Heart left ventricle (tissue), 16 donors: ENCODE data around the gene EIF6. TPM values are rescaled to one million over a fixed set of nuclear protein-coding genes. Genes with fewer than 3 reads are reported as not detected.
"Not testable (repeated sequence)": the region's sequence is repeated elsewhere in the genome, so short reads cannot be mapped to it uniquely, and the experiment has no call there.

ENCODE experiments used
- ATAC-seq, 4 donors: fragments of 200-7000 bp; cut with Tn5 transposase; one replicate each; pipeline ENCODE4 v1.9.1; 2020 to 2022; ENCODE audit warnings: moderate library complexity in 4 of 4, mild to moderate bottlenecking in 3 of 4, moderate number of reproducible peaks in 1 of 4
- DNase-seq, 5 donors: peaks; one replicate each; pipeline ENCODE4 v3.0.0-alpha.2; 2020
- H3K27ac ChIP-seq, 12 donors: fragments of 200-600 bp; sonication (generic) in 4 of 12; one replicate each; pipeline versions ENCODE4 v1.5.0 to v1.8.0; 2016 to 2022; ENCODE audit warnings: mild to moderate bottlenecking in 2 of 12
- H3K27me3 ChIP-seq, 9 donors: fragments of 200-600 bp; sonication (generic) in 2 of 9; one replicate each; pipeline versions ENCODE4 v1.5.1 to v1.8.0; 2016 to 2022; ENCODE audit warnings: mild to moderate bottlenecking in 3 of 9
- H3K36me3 ChIP-seq, 9 donors: fragments of 200-600 bp; sonication (generic) in 2 of 9; one replicate each; pipeline versions ENCODE4 v1.5.0 to v1.8.0; 2018 to 2022; ENCODE audit warnings: mild to moderate bottlenecking in 2 of 9
- H3K4me1 ChIP-seq, 12 donors: fragments of 200-600 bp; sonication (generic) in 4 of 12; one replicate each; pipeline versions ENCODE4 v1.5.0 to v1.8.0; 2016 to 2022; ENCODE audit warnings: mild to moderate bottlenecking in 3 of 12
- H3K4me3 ChIP-seq, 12 donors: fragments of 200-600 bp; sonication (generic) in 4 of 12; one replicate each; pipeline versions ENCODE4 v1.5.0 to v1.8.0; 2017 to 2022; ENCODE audit warnings: mild to moderate bottlenecking in 9 of 12, moderate library complexity in 4 of 12
- H3K9me3 ChIP-seq, 12 donors: fragments of 200-600 bp; sonication (generic) in 4 of 12; one replicate each; pipeline versions ENCODE4 v1.5.0 to v1.8.0; 2016 to 2022; ENCODE audit warnings: mild to moderate bottlenecking in 1 of 12
- CTCF ChIP-seq, 12 donors: fragments of 200-600 bp; sonication (generic) in 4 of 12; IDR thresholded peaks; one replicate each; pipeline versions ENCODE4 v1.5.0 to v1.8.0; 2018 to 2022; ENCODE audit warnings: antibody characterized with exemption in 12 of 12, mild to moderate bottlenecking in 5 of 12
- POLR2A ChIP-seq, 2 donors: fragments of 450-650 bp; IDR thresholded peaks; one replicate each; pipeline ENCODE4 v1.6.1; 2017; ENCODE audit warnings: antibody characterized with exemption in 2 of 2, mild to moderate bottlenecking in 2 of 2, moderate library complexity in 2 of 2
- WGBS, 4 donors: extraction: QIAGEN DNeasy Blood & Tissue Kit in 2 of 4; methylation state at CpG; one replicate each; pipeline versions ENCODE4 v1.1.5 to v1.1.7; 2013 to 2018; 5-methylcytosine and 5-hydroxymethylcytosine counted together
- intact Hi-C, 10 donors: fragments of 100-400 bp; cut with DNase I; formaldehyde crosslinking; loops; one replicate each; pipeline versions ENCODE4 v1.11.1 to v1.14.2; 2022
- polyA plus RNA-seq, 2 donors: library from polyadenylated mRNA; stranded (reverse); fragments of 200-250 nt; gene quantifications; one replicate each; pipeline ENCODE4 v1.2.3, GENCODE V29; 2013
- total RNA-seq, 9 donors: library from RNA; depleted of rRNA in 2 of 9; stranded (reverse); fragments of >200 nt in 2 of 9; fragmentation: NEBNext Ultra II Directional in 3 of 9; extraction: Animal tissue kit (Norgen Biotek cat#: 25700) in 3 of 9; gene quantifications; one replicate each; pipeline versions ENCODE4 v1.1.0 to v1.2.4, GENCODE V29; 2016 to 2023
- donor health status: ischemic (EF 13 %, LVEDD 7.1; RV severe dilation, severe dysfunction).
- donor health status: healthy with polysubstance abuse.
- donor health status: DM: no; HTN: yes; CAD: no.
- donor health status: DM: no; HTN: no; CAD: no.
- donor health status: ischemic (EF 25% LVEDD 6.9; RV normal size, moderate dysfunction).
- donor health status: ischemic (EF 25% LVEDD 5.7; RV mildly dilated, moderate dysfunction).
- donor health status: healthy.
- donor health status: DM: yes; HTN: yes; CAD: no.
- donor health status: ischemic (EF 35%, LVEDD 5.7; RV mildly dilated, moderate dysfunction).
- donor health status: nonischemic (EF 11% LVEDD 7.7; RV severe dilation, severe dysfunction).
- donor health status: DM: yes; HTN: yes; CAD: no.
- donor health status: PGD.
- donor health status: ischemic (EF 29% LVEDD 5.4; RV normal size, mild dysfunction).
- donor health status: nonischemic (EF 23%, LVEDD 6.1; RV moderate dilation, normal function).

Gene EIF6
- total and polyA plus RNA-seq, 11 donors, result 27.5 to 150 (median 42.1) TPM

- intact Hi-C loops, result loop anchor here in 5 of 10 donors (5.0 to 10.0 kb wide), 3 partner anchors 117 to 170 kb away; partner anchors contain the start of genes EDEM2 (in 4 of the 5) and TRPC4AP (in 1 of the 5)
- Histone ChIP-seq H3K27ac (no peak overlapping the region), H3K9me3 (no peaks in the 10 kb centered on the region), H3K4me1 (peaks cover 0 to 16% (median 7%) of the 10 kb centered on the region in 12 donors), H3K4me3 (no peak overlapping the region), H3K36me3 (peaks cover 0 to 46% (median 18%) of the 10 kb centered on the region in 9 donors), H3K27me3 (no peaks in the 10 kb centered on the region)
- ATAC-seq (no peak), DNase-seq (no peak)
- TF ChIP-seq POLR2A (IDR thresholded peaks at IDR 0.05) (no peak), CTCF (IDR thresholded peaks at IDR 0.05) (peak in 2 of 12 donors; percentile 9 to 11)
- 74 to 87% (median 76%) methylated on average over 1 of the region's 1 CpG for WGBS, 4 donors
Observed at GRCh38 chr20:35264755-35265154, 19.8 kb downstream of the EIF6 start.

GRCh38 chr20:35263532-35264341 lies 20.8 kb downstream of the EIF6 start:
- H3K36me3 ChIP-seq, result peaks cover 0 to 37% (median 16%) of the 10 kb centered on the region in 9 donors
- intact Hi-C loops, result loop anchor here in 3 of 10 donors (10.0 kb wide), 2 partner anchors 119 to 169 kb away; partner anchors contain the start of genes EDEM2 (in 2 of the 3) and TRPC4AP (in 1 of the 3)
- H3K9me3 ChIP-seq, result no peaks in the 10 kb centered on the region
- ATAC-seq, result peak; percentile 56 to 78 (median 70)
- H3K4me3 ChIP-seq, result no peak overlapping the region
- peak in 1 of 5 donors; percentile 53 for DNase-seq
- peak overlapping the region in 7 of 12 donors; percentile 56 to 73 (median 70) for H3K27ac ChIP-seq
- no peak for TF ChIP-seq POLR2A (IDR thresholded peaks at IDR 0.05)
- no peak for TF ChIP-seq CTCF (IDR thresholded peaks at IDR 0.05)
- WGBS, 4 donors, result 56 to 74% (median 67%) methylated on average over 9 to 17 of the region's 17 CpGs
- H3K27me3 ChIP-seq, result no peaks in the 10 kb centered on the region
- H3K4me1 ChIP-seq, result peaks cover 0 to 13% (median 7%) of the 10 kb centered on the region in 12 donors

GRCh38 chr20:35262731-35263531 lies 21.6 kb downstream of the EIF6 start:
- H3K4me3 ChIP-seq, DNase-seq, H3K27me3 ChIP-seq, H3K9me3 ChIP-seq: not testable (repeated sequence)
- ATAC-seq, result peak; percentile 57 to 90 (median 80)
- intact Hi-C loops, result loop anchor here in 3 of 10 donors (10.0 kb wide), 2 partner anchors 118 to 168 kb away; partner anchors contain the start of genes EDEM2 (in 2 of the 3) and TRPC4AP (in 1 of the 3)
- H3K27ac ChIP-seq, result peak overlapping the region in 7 of 12 donors; percentile 56 to 73 (median 70)
- 42 to 59% (median 51%) methylated on average over 5 of the region's 8 CpGs for WGBS, 4 donors
- peaks cover 0 to 14% (median 8%) of the 10 kb centered on the region in 12 donors for H3K4me1 ChIP-seq
- H3K36me3 ChIP-seq, result peaks cover 0 to 30% (median 10%) of the 10 kb centered on the region in 9 donors

GRCh38 chr20:35262321-35262720 lies 22.3 kb downstream of the EIF6 start:
- ATAC-seq, H3K27ac ChIP-seq, H3K4me3 ChIP-seq, H3K27me3 ChIP-seq, DNase-seq, H3K9me3 ChIP-seq: not testable (repeated sequence)
- intact Hi-C loops, result loop anchor here in 3 of 10 donors (10.0 kb wide), 2 partner anchors 118 to 168 kb away; partner anchors contain the start of genes EDEM2 (in 2 of the 3) and TRPC4AP (in 1 of the 3)
- WGBS, 4 donors, result 85 to 87% (median 86%) methylated on average over 7 to 8 of the region's 10 CpGs
- Histone ChIP-seq H3K36me3 (peaks cover 0 to 24% (median 7%) of the 10 kb centered on the region in 9 donors), H3K4me1 (peaks cover 0 to 20% (median 10%) of the 10 kb centered on the region in 12 donors)
